Transverse colon (tissue), 4 donors: ENCODE data around the gene NELL2. TPM values are rescaled to one million over a fixed set of nuclear protein-coding genes. Genes with fewer than 3 reads are reported as not detected.

Experiments used
- DNase-seq: peaks from one replicate; pipeline ENCODE4 v3.0.0-alpha.2; 2019
- H3K27ac ChIP-seq, 4 donors: fragments of 200-600 bp; sonication (generic); 2 replicates each; pipeline ENCODE4 v1.5.1; 2016 to 2018; ENCODE audit warnings: inconsistent platforms in 4 of 4
- H3K27me3 ChIP-seq: fragments of 200-600 bp; sonication (generic); 2 replicates; pipeline ENCODE4 v1.5.1; 2017; ENCODE audit warnings: inconsistent platforms
- H3K36me3 ChIP-seq, 4 donors: fragments of 200-600 bp; sonication (generic); 2 replicates each; pipeline ENCODE4 v1.5.1; 2017 to 2019; ENCODE audit warnings: inconsistent platforms in 4 of 4
- H3K4me1 ChIP-seq, 4 donors: fragments of 200-600 bp; sonication (generic); 2 replicates each; pipeline ENCODE4 v1.5.1; 2017 to 2020; ENCODE audit warnings: inconsistent platforms in 4 of 4
- H3K4me3 ChIP-seq, 4 donors: fragments of 200-600 bp; sonication (generic); 1 replicate in 1 of 4; 2 replicates in 3 of 4; pipeline versions ENCODE4 v1.5.1 to v1.6.1; 2017 to 2019; ENCODE audit warnings: inconsistent platforms in 4 of 4
- H3K9me3 ChIP-seq, 2 donors: fragments of 200-600 bp; sonication (generic); 2 replicates each; pipeline ENCODE4 v1.5.1; 2017 to 2019; ENCODE audit warnings: inconsistent platforms in 2 of 2
- CTCF ChIP-seq, 5 experiments: fragments of 200-600 bp in 3 of 5; fragments of 450-650 bp in 2 of 5; sonication (generic) in 3 of 5; IDR thresholded peaks; 1 replicate in 2 of 5; 2 replicates in 3 of 5; pipeline ENCODE4 v1.5.1; 2016 to 2017; ENCODE audit warnings: antibody characterized with exemption in 5 of 5, inconsistent platforms in 3 of 5, mild to moderate bottlenecking in 2 of 5, moderate library complexity in 1 of 5
- EP300 ChIP-seq: sonication (generic); formaldehyde crosslinking; IDR thresholded peaks from one replicate; pipeline ENCODE4 v1.6.1; 2017; ENCODE audit warnings: antibody characterized with exemption, low read depth
- POLR2A ChIP-seq: fragments of 450-650 bp; IDR thresholded peaks from one replicate; pipeline ENCODE4 v1.6.1; 2016; ENCODE audit warnings: antibody characterized with exemption, mild to moderate bottlenecking, moderate library complexity
- POLR2AphosphoS5 ChIP-seq, 3 donors: sonication (generic); formaldehyde crosslinking; IDR thresholded peaks; one replicate each; pipeline ENCODE4 v1.6.1; 2016; ENCODE audit warnings: antibody characterized with exemption in 3 of 3
- WGBS, 2 donors: methylation state at CpG; one replicate each; pipeline ENCODE4 v1.1.5; 2018; ENCODE audit warnings: low coverage in 1 of 2; 5-methylcytosine and 5-hydroxymethylcytosine counted together
- in situ Hi-C, 4 donors: fragments of 200-750 bp; cut with MboI; loops; one replicate each; pipeline versions ENCODE4 v1.15.0 to v1.15.1; 2017; ENCODE audit warnings: low sequenced_read_pairs in 3 of 4, low pct_ligation_motif_present in 1 of 4, low pct_unique_long_range_greater_than_20kb in 1 of 4
- intact Hi-C: fragments of 100-400 bp; cut with DNase I; formaldehyde crosslinking; loops from one replicate; pipeline ENCODE4 v1.15.1; 2023; ENCODE audit warnings: low total_unique reads
- total RNA-seq, 4 donors: library from RNA; depleted of rRNA; stranded (reverse); fragments of >200 nt; gene quantifications; one replicate each; pipeline ENCODE4 v1.1.0, GENCODE V29; 2016

The NELL2 gene
- total RNA-seq, 4 donors from 2014 or later: 1.4 to 10.5 (median 9.5) TPM

GRCh38 chr12:44653861-44654527 is 222.1 kb downstream of the NELL2 start:
- Histone ChIP-seq H3K27ac (no peak overlapping the region), H3K36me3 (no peaks in the 10 kb centered on the region), H3K4me1 (no peaks in the 10 kb centered on the region), H3K27me3 (no peaks in the 10 kb centered on the region), H3K4me3 (no peak overlapping the region), H3K9me3 (no peaks in the 10 kb centered on the region)
- DNase-seq: no peak
- intact Hi-C loops: no loop called here
- 48 to 58% methylated on average over 3 of the region's 3 CpGs for WGBS, 2 donors
- in situ Hi-C loops: no loop called here
- TF ChIP-seq EP300 (no peak), CTCF (IDR thresholded peaks at IDR 0.05) (no peak), POLR2A (no peak), POLR2AphosphoS5 (IDR thresholded peaks at IDR 0.05) (no peak)

GRCh38 chr12:44649693-44650092 is 226.4 kb downstream of the NELL2 start:
- no peaks in the 10 kb centered on the region for H3K4me1 ChIP-seq
- 65 to 66% methylated on average over 2 of the region's 2 CpGs for WGBS, 2 donors
- no peak overlapping the region for H3K27ac ChIP-seq
- TF ChIP-seq POLR2A (no peak), CTCF (IDR thresholded peaks at IDR 0.05) (no peak), EP300 (no peak), POLR2AphosphoS5 (IDR thresholded peaks at IDR 0.05) (no peak)
- DNase-seq: no peak
- H3K9me3 ChIP-seq: no peaks in the 10 kb centered on the region
- H3K36me3 ChIP-seq: no peaks in the 10 kb centered on the region
- in situ Hi-C loops (no loop called here), intact Hi-C loops (no loop called here)
- H3K4me3 ChIP-seq: no peak overlapping the region
- no peaks in the 10 kb centered on the region for H3K27me3 ChIP-seq

GRCh38 chr12:44647917-44648690 is 228.0 kb downstream of the NELL2 start:
- intact Hi-C loops (no loop called here), in situ Hi-C loops (no loop called here)
- H3K27me3 ChIP-seq: no peaks in the 10 kb centered on the region
- H3K36me3 ChIP-seq: no peaks in the 10 kb centered on the region
- no peaks in the 10 kb centered on the region for H3K9me3 ChIP-seq
- H3K4me3 ChIP-seq: no peak overlapping the region
- no peaks in the 10 kb centered on the region for H3K4me1 ChIP-seq
- WGBS, 2 donors: 65 to 73% methylated on average over 5 of the region's 5 CpGs
- DNase-seq: no peak
- no peak overlapping the region for H3K27ac ChIP-seq
- TF ChIP-seq EP300: no peak

GRCh38 chr12:44640427-44641190 is 235.5 kb downstream of the NELL2 start:
- H3K27me3 ChIP-seq: no peaks in the 10 kb centered on the region
- H3K36me3 ChIP-seq: no peaks in the 10 kb centered on the region
- in situ Hi-C loops: no loop called here
- H3K27ac ChIP-seq: no peak overlapping the region
- H3K4me1 ChIP-seq: no peaks in the 10 kb centered on the region
- intact Hi-C loops: no loop called here
- H3K9me3 ChIP-seq: no peaks in the 10 kb centered on the region
- TF ChIP-seq POLR2AphosphoS5 (IDR thresholded peaks at IDR 0.05) (no peak), POLR2A (no peak), CTCF (IDR thresholded peaks at IDR 0.05) (no peak), EP300 (no peak)
- no peak overlapping the region for H3K4me3 ChIP-seq
- no peak for DNase-seq
- WGBS, 2 donors: 55 to 64% methylated on average over 1 to 2 of the region's 2 CpGs
